Mesenchymal stem cell (in vitro differentiated cells and primary cell): ENCODE data around the gene EGR1.

ENCODE experiments used
- DNase-seq: peaks from one replicate; pipeline ENCODE4 v3.0.0-alpha.2; 2013
- H2AFZ ChIP-seq: one replicate; pipeline ENCODE4 v1.6.1; 2013; ENCODE audit warnings: low read depth, mild to moderate bottlenecking, control low read depth, inconsistent platforms, low read length, moderate library complexity
- H2AK5ac ChIP-seq: 2 replicates; pipeline ENCODE4 v1.6.1; 2013; ENCODE audit warnings: low read length, moderate library complexity, mild to moderate bottlenecking, inconsistent platforms; ENCODE audit not compliant: severe bottlenecking
- H2BK120ac ChIP-seq: one replicate; pipeline ENCODE4 v1.6.1; 2013; ENCODE audit warnings: low read depth, mild to moderate bottlenecking, inconsistent platforms, low read length, moderate library complexity
- H2BK12ac ChIP-seq, 2 experiments: one replicate each; pipeline ENCODE4 v1.6.1; 2013; ENCODE audit warnings: inconsistent platforms in 2 of 2, low read length in 2 of 2, mild to moderate bottlenecking in 2 of 2, moderate library complexity in 2 of 2, control low read depth in 1 of 2
- H2BK15ac ChIP-seq: one replicate; pipeline ENCODE4 v1.6.1; 2013; ENCODE audit warnings: mild to moderate bottlenecking, low read depth, inconsistent platforms; ENCODE audit not compliant: poor library complexity, severe bottlenecking
- H2BK5ac ChIP-seq: 2 replicates; pipeline ENCODE4 v1.6.1; 2013; ENCODE audit warnings: low read depth, mild to moderate bottlenecking, low read length, control low read depth, inconsistent platforms; ENCODE audit not compliant: poor library complexity, severe bottlenecking
- H3K14ac ChIP-seq, 2 experiments: one replicate each; pipeline ENCODE4 v1.6.1; 2013; ENCODE audit warnings: inconsistent platforms in 2 of 2, low read length in 2 of 2, control low read depth in 1 of 2, mild to moderate bottlenecking in 1 of 2, moderate library complexity in 1 of 2
- H3K18ac ChIP-seq, 2 experiments: one replicate each; pipeline ENCODE4 v1.6.1; 2013; ENCODE audit warnings: inconsistent platforms in 2 of 2, low read length in 2 of 2, control low read depth in 1 of 2, low read depth in 1 of 2, mild to moderate bottlenecking in 1 of 2
- H3K23ac ChIP-seq, 2 experiments: one replicate each; pipeline ENCODE4 v1.6.1; 2013; ENCODE audit warnings: inconsistent platforms in 2 of 2, low read length in 2 of 2, mild to moderate bottlenecking in 2 of 2, moderate library complexity in 2 of 2, control low read depth in 1 of 2
- H3K27ac ChIP-seq: 2 replicates; pipeline ENCODE4 v1.5.1; 2013; ENCODE audit warnings: mild to moderate bottlenecking, moderate library complexity, low read length, control low read depth, inconsistent platforms; ENCODE audit not compliant: poor library complexity, severe bottlenecking
- H3K27me3 ChIP-seq, 2 experiments: 2 replicates each; pipeline versions ENCODE4 v1.6.1 to v1.7.0; 2013; ENCODE audit warnings: low read length in 2 of 2, mild to moderate bottlenecking in 2 of 2, moderate library complexity in 2 of 2, control low read depth in 1 of 2, inconsistent platforms in 1 of 2; ENCODE audit not compliant: control insufficient read depth in 1 of 2, insufficient read depth in 1 of 2
- H3K36me3 ChIP-seq, 2 experiments: 2 replicates each; pipeline versions ENCODE4 v1.6.1 to v1.7.0; 2013; ENCODE audit warnings: low read length in 2 of 2, control low read depth in 1 of 2, inconsistent platforms in 1 of 2, low read depth in 1 of 2, mild to moderate bottlenecking in 1 of 2; ENCODE audit not compliant: insufficient read depth in 2 of 2, control insufficient read depth in 1 of 2
- H3K4ac ChIP-seq, 2 experiments: one replicate each; pipeline ENCODE4 v1.6.1; 2013; ENCODE audit warnings: inconsistent platforms in 2 of 2, low read length in 2 of 2, mild to moderate bottlenecking in 2 of 2, moderate library complexity in 2 of 2, control low read depth in 1 of 2, low read depth in 1 of 2
- H3K4me1 ChIP-seq: 2 replicates; pipeline ENCODE4 v1.6.1; 2013; ENCODE audit warnings: low read depth, low read length, control low read depth; ENCODE audit not compliant: control insufficient read depth, insufficient read depth
- H3K4me2 ChIP-seq: 2 replicates; pipeline ENCODE4 v1.6.1; 2013; ENCODE audit warnings: low read length, mild to moderate bottlenecking, inconsistent platforms; ENCODE audit not compliant: poor library complexity, severe bottlenecking
- H3K4me3 ChIP-seq, 2 experiments: 2 replicates each; pipeline versions ENCODE4 v1.5.1 to v1.7.0; 2013; ENCODE audit warnings: low read length in 2 of 2, mild to moderate bottlenecking in 2 of 2, control low read depth in 1 of 2, low read depth in 1 of 2; ENCODE audit not compliant: insufficient read depth in 1 of 2
- H3K79me1 ChIP-seq: replicated peaks from 2 replicates; pipeline ENCODE4 v1.6.1; 2013; ENCODE audit warnings: mild to moderate bottlenecking, control low read depth, low read length, inconsistent platforms; ENCODE audit not compliant: poor library complexity, severe bottlenecking
- H3K9ac ChIP-seq: 2 replicates; pipeline ENCODE4 v1.7.0; 2013; ENCODE audit warnings: mild to moderate bottlenecking, low read length, moderate library complexity
- H3K9me3 ChIP-seq: 2 replicates; pipeline ENCODE4 v1.7.0; 2013; ENCODE audit warnings: mild to moderate bottlenecking, low read length; ENCODE audit not compliant: control insufficient read depth
- H4K8ac ChIP-seq: one replicate; pipeline ENCODE4 v1.6.1; 2013; ENCODE audit warnings: inconsistent platforms, mild to moderate bottlenecking, low read length, moderate library complexity
- H4K91ac ChIP-seq: one replicate; pipeline ENCODE4 v1.6.1; 2013; ENCODE audit warnings: mild to moderate bottlenecking, low read length, inconsistent platforms
- WGBS: methylation state at CpG from one replicate; pipeline ENCODE4 v1.1.7; 2013; ENCODE audit warnings: mixed read lengths; 5-methylcytosine and 5-hydroxymethylcytosine counted together

The EGR1 gene

GRCh38 chr5:138448481-138449398 is 16.5 kb upstream of the EGR1 start:
- no peaks in the 10 kb centered on the region for H3K79me1 ChIP-seq
- no peak overlapping the region for H3K4me2 ChIP-seq
- H3K18ac ChIP-seq, result no peak overlapping the region
- H3K23ac ChIP-seq, result no peak overlapping the region
- no peak overlapping the region for H2AFZ ChIP-seq
- H3K14ac ChIP-seq, result no peak overlapping the region
- no peak overlapping the region for H3K9ac ChIP-seq
- no peak overlapping the region for H2BK12ac ChIP-seq
- H3K4me3 ChIP-seq, result no peak overlapping the region
- peaks cover 15% of the 10 kb centered on the region for H3K4me1 ChIP-seq
- H3K4ac ChIP-seq, result no peak overlapping the region
- no peaks in the 10 kb centered on the region for H3K9me3 ChIP-seq
- no peak overlapping the region for H2BK5ac ChIP-seq
- peaks cover 0 to 8% of the 10 kb centered on the region in 2 experiments for H3K36me3 ChIP-seq
- H2BK120ac ChIP-seq, result no peak overlapping the region
- H4K8ac ChIP-seq, result no peak overlapping the region
- H3K27ac ChIP-seq, result no peak overlapping the region
- no peak overlapping the region for H4K91ac ChIP-seq
- no peak overlapping the region for H2AK5ac ChIP-seq
- H2BK15ac ChIP-seq, result no peak overlapping the region
- WGBS, result 79% methylated on average over 6 of the region's 9 CpGs
- peaks cover 0 to 4% of the 10 kb centered on the region in 2 experiments for H3K27me3 ChIP-seq
- DNase-seq, result peak; percentile 33

GRCh38 chr5:138449501-138450239 is 15.6 kb upstream of the EGR1 start:
- no peak overlapping the region for H3K4me2 ChIP-seq
- H3K9me3 ChIP-seq, result no peaks in the 10 kb centered on the region
- DNase-seq, result peak; percentile 83
- H3K4ac ChIP-seq, result no peak overlapping the region
- peaks cover 15% of the 10 kb centered on the region for H3K4me1 ChIP-seq
- peak overlapping the region; percentile 19 for H4K8ac ChIP-seq
- H3K36me3 ChIP-seq, result peaks cover 0 to 3% of the 10 kb centered on the region in 2 experiments
- no peak overlapping the region for H4K91ac ChIP-seq
- H2AK5ac ChIP-seq, result no peak overlapping the region
- H3K79me1 ChIP-seq, result no peaks in the 10 kb centered on the region
- H3K18ac ChIP-seq, result no peak overlapping the region
- no peak overlapping the region for H2BK120ac ChIP-seq
- H2BK12ac ChIP-seq, result no peak overlapping the region
- no peak overlapping the region for H2BK5ac ChIP-seq
- peak overlapping the region; percentile 29 for H2AFZ ChIP-seq
- H3K4me3 ChIP-seq, result peak overlapping the region in 1 of 2 experiments; percentile 41
- H3K23ac ChIP-seq, result no peak overlapping the region
- H3K9ac ChIP-seq, result peak overlapping the region; percentile 80
- no peak overlapping the region for H2BK15ac ChIP-seq
- no peak overlapping the region for H3K14ac ChIP-seq
- H3K27me3 ChIP-seq, result peaks cover 5 to 8% of the 10 kb centered on the region in 2 experiments
- no peak overlapping the region for H3K27ac ChIP-seq
- 14% methylated on average over 22 of the region's 22 CpGs for WGBS

GRCh38 chr5:138450971-138451370 is 14.3 kb upstream of the EGR1 start:
- H2AFZ ChIP-seq, result no peak overlapping the region
- no peak overlapping the region for H3K23ac ChIP-seq
- no peak overlapping the region for H3K4ac ChIP-seq
- H2AK5ac ChIP-seq, result no peak overlapping the region
- no peak for DNase-seq
- H3K27ac ChIP-seq, result no peak overlapping the region
- no peaks in the 10 kb centered on the region for H3K9me3 ChIP-seq
- H3K79me1 ChIP-seq, result no peaks in the 10 kb centered on the region
- H3K18ac ChIP-seq, result no peak overlapping the region
- H3K36me3 ChIP-seq, result no peaks in the 10 kb centered on the region
- H3K4me3 ChIP-seq, result no peak overlapping the region
- H4K91ac ChIP-seq, result no peak overlapping the region
- H3K14ac ChIP-seq, result no peak overlapping the region
- H3K9ac ChIP-seq, result no peak overlapping the region
- H3K4me2 ChIP-seq, result no peak overlapping the region
- no peak overlapping the region for H2BK5ac ChIP-seq
- peaks cover 15% of the 10 kb centered on the region for H3K4me1 ChIP-seq
- WGBS, result 87% methylated on average over 5 of the region's 5 CpGs
- no peak overlapping the region for H2BK12ac ChIP-seq
- no peak overlapping the region for H4K8ac ChIP-seq
- no peak overlapping the region for H2BK15ac ChIP-seq
- H2BK120ac ChIP-seq, result no peak overlapping the region
- peaks cover 13 to 20% of the 10 kb centered on the region in 2 experiments for H3K27me3 ChIP-seq

- Histone ChIP-seq H2BK15ac (no peak overlapping the region), H3K4me2 (no peak overlapping the region), H3K36me3 (no peaks in the 10 kb centered on the region), H3K4me1 (peaks cover 15% of the 10 kb centered on the region), H4K8ac (no peak overlapping the region), H4K91ac (no peak overlapping the region), H3K9me3 (no peaks in the 10 kb centered on the region), H3K4ac (no peak overlapping the region), H3K9ac (no peak overlapping the region), H2BK120ac (no peak overlapping the region), H3K14ac (peak overlapping the region in 1 of 2 experiments; percentile 26), H2BK5ac (no peak overlapping the region), H2AK5ac (no peak overlapping the region), H3K27ac (no peak overlapping the region), H3K4me3 (no peak overlapping the region), H2BK12ac (no peak overlapping the region), H3K23ac (peak overlapping the region in 1 of 2 experiments; percentile 19), H3K79me1 (no peaks in the 10 kb centered on the region), H2AFZ (no peak overlapping the region), H3K27me3 (peaks cover 19 to 24% of the 10 kb centered on the region in 2 experiments), H3K18ac (no peak overlapping the region)
- 89% methylated on average over 6 of the region's 6 CpGs for WGBS
- DNase-seq, result no peak
Measured at GRCh38 chr5:138452720-138453119, 12.6 kb upstream of the EGR1 start.
